Muscle layer of duodenum (tissue), 2 donors: ENCODE measurements around the gene ACADSB.

ENCODE experiments used
- H3K27ac ChIP-seq: one replicate; pipeline ENCODE4 v1.7.0; 2013; ENCODE audit warnings: mild to moderate bottlenecking, low read length
- H3K27me3 ChIP-seq: one replicate; pipeline ENCODE4 v1.7.0; 2013; ENCODE audit warnings: low read depth, mild to moderate bottlenecking, control low read depth, low read length
- H3K36me3 ChIP-seq, 2 donors: one replicate each; pipeline ENCODE4 v1.7.0; 2013; ENCODE audit warnings: low read length in 2 of 2, control low read depth in 1 of 2, mild to moderate bottlenecking in 1 of 2; ENCODE audit not compliant: insufficient read depth in 2 of 2, control insufficient read depth in 1 of 2
- H3K4me1 ChIP-seq, 2 donors: one replicate each; pipeline ENCODE4 v1.7.0; 2013; ENCODE audit warnings: low read length in 2 of 2, mild to moderate bottlenecking in 2 of 2, control low read depth in 1 of 2, moderate library complexity in 1 of 2; ENCODE audit not compliant: insufficient read depth in 2 of 2, control insufficient read depth in 1 of 2
- H3K4me3 ChIP-seq, 2 donors: one replicate each; pipeline ENCODE4 v1.7.0; 2013; ENCODE audit warnings: low read length in 2 of 2, low read depth in 1 of 2, mild to moderate bottlenecking in 1 of 2
- H3K9me3 ChIP-seq, 2 donors: one replicate each; pipeline ENCODE4 v1.7.0; 2013; ENCODE audit warnings: low read length in 2 of 2, control low read depth in 1 of 2, mild to moderate bottlenecking in 1 of 2; ENCODE audit not compliant: control insufficient read depth in 1 of 2
- donor health status: healthy.

ACADSB gene

GRCh38 chr10:123004298-123004697 is 4.5 kb upstream of the ACADSB start:
- Histone ChIP-seq H3K4me3 (no peak overlapping the region), H3K4me1 (peaks cover 8 to 48% of the 10 kb centered on the region in 2 donors), H3K36me3 (no peaks in the 10 kb centered on the region), H3K27me3 (no peaks in the 10 kb centered on the region), H3K9me3 (no peaks in the 10 kb centered on the region), H3K27ac (no peak overlapping the region)

- Histone ChIP-seq H3K4me3 (peak overlapping the region; percentile 83 to 87), H3K4me1 (peaks cover 8 to 49% of the 10 kb centered on the region in 2 donors), H3K27me3 (no peaks in the 10 kb centered on the region)
These were observed 1.1 kb upstream of the ACADSB start for GRCh38 chr10:123007558-123008354.

GRCh38 chr10:123009105-123009820 is 457 bp downstream of the ACADSB start:
- H3K36me3 ChIP-seq, result no peaks in the 10 kb centered on the region
- peaks cover 8 to 43% of the 10 kb centered on the region in 2 donors for H3K4me1 ChIP-seq
- H3K27ac ChIP-seq, result peak overlapping the region; percentile 54

More at GRCh38 chr10:123007558-123008354, 1.1 kb upstream of the ACADSB start:
- H3K9me3 ChIP-seq, result no peaks in the 10 kb centered on the region
- no peaks in the 10 kb centered on the region for H3K36me3 ChIP-seq
- peak overlapping the region; percentile 68 for H3K27ac ChIP-seq

GRCh38 chr10:123011987-123012386 is 3.2 kb downstream of the ACADSB start:
- Histone ChIP-seq H3K9me3 (no peaks in the 10 kb centered on the region), H3K27me3 (no peaks in the 10 kb centered on the region), H3K27ac (no peak overlapping the region), H3K4me1 (peaks cover 7 to 23% of the 10 kb centered on the region in 2 donors), H3K36me3 (no peaks in the 10 kb centered on the region), H3K4me3 (no peak overlapping the region)

More at GRCh38 chr10:123009105-123009820, 457 bp downstream of the ACADSB start:
- Histone ChIP-seq H3K27me3 (no peaks in the 10 kb centered on the region), H3K4me3 (peak overlapping the region; percentile 83 to 87), H3K9me3 (no peaks in the 10 kb centered on the region)

GRCh38 chr10:123013456-123014419 is 4.9 kb downstream of the ACADSB start:
- Histone ChIP-seq H3K4me3 (no peak overlapping the region), H3K27me3 (no peaks in the 10 kb centered on the region), H3K9me3 (no peaks in the 10 kb centered on the region), H3K36me3 (no peaks in the 10 kb centered on the region), H3K4me1 (peaks cover 0 to 16% of the 10 kb centered on the region in 2 donors), H3K27ac (no peak overlapping the region)

- H3K27ac ChIP-seq, result no peak overlapping the region
- H3K27me3 ChIP-seq, result no peaks in the 10 kb centered on the region
- no peak overlapping the region for H3K4me3 ChIP-seq
- H3K9me3 ChIP-seq, result no peaks in the 10 kb centered on the region
- peaks cover 0 to 8% of the 10 kb centered on the region in 2 donors for H3K4me1 ChIP-seq
- H3K36me3 ChIP-seq, result no peaks in the 10 kb centered on the region
These were observed 6.0 kb downstream of the ACADSB start for GRCh38 chr10:123014772-123015171.

GRCh38 chr10:123016228-123016627 is 7.4 kb downstream of the ACADSB start:
- H3K4me3 ChIP-seq, result no peak overlapping the region
- no peak overlapping the region for H3K27ac ChIP-seq
- H3K9me3 ChIP-seq, result no peaks in the 10 kb centered on the region
- no peaks in the 10 kb centered on the region for H3K27me3 ChIP-seq
- no peaks in the 10 kb centered on the region for H3K36me3 ChIP-seq
- H3K4me1 ChIP-seq, result no peaks in the 10 kb centered on the region

GRCh38 chr10:123017421-123018165 is 8.8 kb downstream of the ACADSB start:
- no peak overlapping the region for H3K27ac ChIP-seq
- no peaks in the 10 kb centered on the region for H3K36me3 ChIP-seq
- H3K4me3 ChIP-seq, result no peak overlapping the region
- no peaks in the 10 kb centered on the region for H3K9me3 ChIP-seq
- no peaks in the 10 kb centered on the region for H3K27me3 ChIP-seq
- no peaks in the 10 kb centered on the region for H3K4me1 ChIP-seq

- H3K36me3 ChIP-seq, result no peaks in the 10 kb centered on the region
- no peaks in the 10 kb centered on the region for H3K4me1 ChIP-seq
- no peaks in the 10 kb centered on the region for H3K27me3 ChIP-seq
- no peak overlapping the region for H3K4me3 ChIP-seq
- no peaks in the 10 kb centered on the region for H3K9me3 ChIP-seq
- H3K27ac ChIP-seq, result no peak overlapping the region
These were observed 9.7 kb downstream of the ACADSB start for GRCh38 chr10:123018531-123018930.

- no peaks in the 10 kb centered on the region for H3K9me3 ChIP-seq
- H3K27ac ChIP-seq, result no peak overlapping the region
- no peaks in the 10 kb centered on the region for H3K36me3 ChIP-seq
- no peaks in the 10 kb centered on the region for H3K4me1 ChIP-seq
- no peak overlapping the region for H3K4me3 ChIP-seq
- H3K27me3 ChIP-seq, result no peaks in the 10 kb centered on the region
These were observed 10.5 kb downstream of the ACADSB start for GRCh38 chr10:123019264-123019663.
